Posterior cingulate gyrus (tissue), 11 donors: Measurements from ENCODE around the gene IER5.

ENCODE experiments used
- DNase-seq, 10 donors: peaks; one replicate each; pipeline versions ENCODE4 v3.0.0 to v3.0.0-alpha.2; 2020 to 2021; ENCODE audit warnings: mixed read lengths in 3 of 10
- intact Hi-C: fragments of 100-400 bp; cut with DNase I; formaldehyde crosslinking; loops from one replicate; pipeline ENCODE4 v1.15.1; 2023

Gene IER5

GRCh38 chr1:181075766-181076350 lies 12.6 kb upstream of the IER5 start:
- DNase-seq: no peak
- intact Hi-C loops: no loop called here

- intact Hi-C loops: no loop called here
- no peak for DNase-seq
Observed at GRCh38 chr1:181076852-181077251, 11.6 kb upstream of the IER5 start.

- intact Hi-C loops: no loop called here
- DNase-seq: no peak
Observed at GRCh38 chr1:181077576-181078242, 10.8 kb upstream of the IER5 start.

GRCh38 chr1:181079382-181079781 lies 9.1 kb upstream of the IER5 start:
- intact Hi-C loops: no loop called here

GRCh38 chr1:181079920-181080319 lies 8.6 kb upstream of the IER5 start:
- no peak for DNase-seq
- intact Hi-C loops: no loop called here

More at GRCh38 chr1:181079382-181079781, 9.1 kb upstream of the IER5 start:
- no peak for DNase-seq

- intact Hi-C loops: no loop called here
- no peak for DNase-seq
Observed at GRCh38 chr1:181080556-181080955, 7.9 kb upstream of the IER5 start.

- intact Hi-C loops: no loop called here
- DNase-seq: no peak
Observed at GRCh38 chr1:181081395-181081794, 7.1 kb upstream of the IER5 start.

GRCh38 chr1:181083842-181084605 lies 4.5 kb upstream of the IER5 start:
- intact Hi-C loops: no loop called here
- peak in 1 of 10 donors; percentile 24 for DNase-seq

- intact Hi-C loops: no loop called here
Observed at GRCh38 chr1:181084606-181084969, 3.9 kb upstream of the IER5 start.

GRCh38 chr1:181086091-181086490 lies 2.4 kb upstream of the IER5 start:
- DNase-seq: no peak
- intact Hi-C loops: no loop called here

More at GRCh38 chr1:181084606-181084969, 3.9 kb upstream of the IER5 start:
- DNase-seq: no peak

GRCh38 chr1:181086926-181087325 lies 1.6 kb upstream of the IER5 start:
- no peak for DNase-seq
- intact Hi-C loops: no loop called here

GRCh38 chr1:181087400-181087901 lies 1.0 kb upstream of the IER5 start:
- intact Hi-C loops: no loop called here

GRCh38 chr1:181089017-181089675 lies 646 bp downstream of the IER5 start:
- intact Hi-C loops: loop anchor here (2.0 kb wide), 3 partner anchors 16 to 66 kb away; partner anchors contain the start of gene STX6
- DNase-seq: peak in 7 of 10 donors; percentile 12 to 89 (median 38)

More at GRCh38 chr1:181087400-181087901, 1.0 kb upstream of the IER5 start:
- no peak for DNase-seq

- intact Hi-C loops: loop anchor here (2.0 kb wide), 3 partner anchors 15 to 67 kb away; partner anchors contain the start of gene STX6
- DNase-seq: peak; percentile 26 to 91 (median 60)
Observed at GRCh38 chr1:181089676-181090544, 1.4 kb downstream of the IER5 start.

GRCh38 chr1:181090641-181091126 lies 2.2 kb downstream of the IER5 start:
- intact Hi-C loops: no loop called here
- DNase-seq: no peak

- intact Hi-C loops: no loop called here
- no peak for DNase-seq
Observed at GRCh38 chr1:181091309-181092040, 3.0 kb downstream of the IER5 start.

GRCh38 chr1:181092056-181092455 lies 3.6 kb downstream of the IER5 start:
- intact Hi-C loops: no loop called here
- DNase-seq: no peak

GRCh38 chr1:181092883-181093458 lies 4.5 kb downstream of the IER5 start:
- DNase-seq: no peak
- intact Hi-C loops: no loop called here
